ENCODE results near the gene CD300C. TPM values are rescaled to one million over a fixed set of nuclear protein-coding genes. Genes with fewer than 3 reads are reported as not detected.
"Not testable (repeated sequence)": the region's sequence is repeated elsewhere in the genome, so short reads cannot be mapped to it uniquely, and the experiment has no call there.

The CD300C gene
- total RNA-seq, 4 donors from 2014 or later, result 0.15 to 1.5 (median 0.75) TPM

- TF ChIP-seq CTCF (IDR thresholded peaks at IDR 0.05) (no peak), POLR2A (IDR thresholded peaks at IDR 0.05) (no peak)
- DNase-seq (ENCODE audit: low spot score in 2 of 2), result peak in 1 of 2 donors; percentile 29
- no peak overlapping the region for H3K4me3 ChIP-seq (ENCODE audit: low read depth, poor library complexity, severe bottlenecking)
- intact Hi-C loops (cut with DNase I; ENCODE audit: low total_unique reads), result no loop called here
- 28 to 38% methylated on average over 9 of the region's 9 CpGs for WGBS, 2 donors
Observed at GRCh38 chr17:74566132-74566753, 20.3 kb upstream of the CD300C start.

- intact Hi-C loops (cut with DNase I; ENCODE audit: low total_unique reads), result no loop called here
- TF ChIP-seq POLR2A (IDR thresholded peaks at IDR 0.05) (no peak), CTCF (IDR thresholded peaks at IDR 0.05) (no peak)
- WGBS, 2 donors, result 36 to 45% methylated on average over 5 of the region's 5 CpGs
- DNase-seq (ENCODE audit: low spot score in 2 of 2), result no peak
- no peak overlapping the region for H3K4me3 ChIP-seq (ENCODE audit: low read depth, poor library complexity, severe bottlenecking)
Observed at GRCh38 chr17:74565126-74565525, 19.2 kb upstream of the CD300C start.

- intact Hi-C loops (cut with DNase I; ENCODE audit: low total_unique reads), result no loop called here
- H3K4me3 ChIP-seq (ENCODE audit: low read depth, poor library complexity, severe bottlenecking), result no peak overlapping the region
- TF ChIP-seq POLR2A (IDR thresholded peaks at IDR 0.05) (no peak), CTCF (IDR thresholded peaks at IDR 0.05) (peak in 1 of 3 donors; percentile 22)
- 87 to 91% methylated on average over 1 of the region's 1 CpG for WGBS, 2 donors
- DNase-seq (ENCODE audit: low spot score in 2 of 2), result no peak
Observed at GRCh38 chr17:74563358-74563757, 17.4 kb upstream of the CD300C start.

GRCh38 chr17:74561586-74561985 is 15.7 kb upstream of the CD300C start:
- H3K4me3 ChIP-seq (ENCODE audit: low read depth, poor library complexity, severe bottlenecking), result no peak overlapping the region
- TF ChIP-seq CTCF (IDR thresholded peaks at IDR 0.05), result no peak
- no peak for TF ChIP-seq POLR2A (IDR thresholded peaks at IDR 0.05)
- DNase-seq (ENCODE audit: low spot score in 2 of 2), result no peak
- intact Hi-C loops (cut with DNase I; ENCODE audit: low total_unique reads), result no loop called here
- 47 to 54% methylated on average over 3 of the region's 3 CpGs for WGBS, 2 donors

- intact Hi-C loops (cut with DNase I; ENCODE audit: low total_unique reads), result no loop called here
- no peak for DNase-seq (ENCODE audit: low spot score in 2 of 2)
- H3K4me3 ChIP-seq (ENCODE audit: low read depth, poor library complexity, severe bottlenecking), result no peak overlapping the region
- 74 to 78% methylated on average over 6 of the region's 6 CpGs for WGBS, 2 donors
- no peak for TF ChIP-seq CTCF (IDR thresholded peaks at IDR 0.05)
- no peak for TF ChIP-seq POLR2A (IDR thresholded peaks at IDR 0.05)
Observed at GRCh38 chr17:74558882-74559519, 13.1 kb upstream of the CD300C start.

- H3K4me3 ChIP-seq (ENCODE audit: low read depth, poor library complexity, severe bottlenecking); DNase-seq (ENCODE audit: low spot score in 2 of 2); intact Hi-C loops (cut with DNase I; ENCODE audit: low total_unique reads): not testable (repeated sequence)
- 71 to 75% methylated on average over 4 of the region's 4 CpGs for WGBS, 2 donors
Observed at GRCh38 chr17:74558402-74558801, 12.5 kb upstream of the CD300C start.
